GM18867 (cell line): ENCODE data around the gene CDRT4.

Experiments used
- ATAC-seq: cut with Tn5 transposase; IDR thresholded peaks from one replicate; pipeline ENCODE4 v1.9.1; 2021; ENCODE audit warnings: mild to moderate bottlenecking, moderate library complexity; ENCODE audit not compliant: unreplicated experiment

Gene CDRT4

GRCh38 chr17:15432807-15433611 is 34.4 kb downstream of the CDRT4 start:
- no peak for ATAC-seq

- ATAC-seq = no peak
These were observed 35.7 kb downstream of the CDRT4 start for GRCh38 chr17:15431766-15432165.

- ATAC-seq = no peak
These were observed 36.2 kb downstream of the CDRT4 start for GRCh38 chr17:15431196-15431595.

- ATAC-seq = no peak
These were observed 42.9 kb downstream of the CDRT4 start for GRCh38 chr17:15424521-15424920.

GRCh38 chr17:15422392-15422965 is 44.9 kb downstream of the CDRT4 start:
- ATAC-seq = no peak

GRCh38 chr17:15418781-15419180 is 48.6 kb downstream of the CDRT4 start:
- ATAC-seq = no peak

GRCh38 chr17:15414532-15415306 is 52.7 kb downstream of the CDRT4 start:
- no peak for ATAC-seq

GRCh38 chr17:15413101-15413771 is 54.2 kb downstream of the CDRT4 start:
- no peak for ATAC-seq

GRCh38 chr17:15412606-15413005 is 54.8 kb downstream of the CDRT4 start:
- ATAC-seq = no peak

- ATAC-seq = no peak
These were observed 55.8 kb downstream of the CDRT4 start for GRCh38 chr17:15411384-15412198.

GRCh38 chr17:15409721-15410250 is 57.6 kb downstream of the CDRT4 start:
- ATAC-seq = no peak

- ATAC-seq = no peak
These were observed 58.6 kb downstream of the CDRT4 start for GRCh38 chr17:15408803-15409202.

- no peak for ATAC-seq
These were observed 61.3 kb downstream of the CDRT4 start for GRCh38 chr17:15406081-15406480.

- no peak for ATAC-seq
These were observed 62.4 kb downstream of the CDRT4 start for GRCh38 chr17:15405058-15405415.

- ATAC-seq = no peak
These were observed 63.0 kb downstream of the CDRT4 start for GRCh38 chr17:15404106-15405057.

- no peak for ATAC-seq
These were observed 64.0 kb downstream of the CDRT4 start for GRCh38 chr17:15403276-15403939.

- ATAC-seq = no peak
These were observed 68.0 kb downstream of the CDRT4 start for GRCh38 chr17:15399443-15399842.

GRCh38 chr17:15398736-15399331 is 68.6 kb downstream of the CDRT4 start:
- ATAC-seq = no peak
